ENCODE measurements around the gene CELSR1.

The CELSR1 gene

DNA sequence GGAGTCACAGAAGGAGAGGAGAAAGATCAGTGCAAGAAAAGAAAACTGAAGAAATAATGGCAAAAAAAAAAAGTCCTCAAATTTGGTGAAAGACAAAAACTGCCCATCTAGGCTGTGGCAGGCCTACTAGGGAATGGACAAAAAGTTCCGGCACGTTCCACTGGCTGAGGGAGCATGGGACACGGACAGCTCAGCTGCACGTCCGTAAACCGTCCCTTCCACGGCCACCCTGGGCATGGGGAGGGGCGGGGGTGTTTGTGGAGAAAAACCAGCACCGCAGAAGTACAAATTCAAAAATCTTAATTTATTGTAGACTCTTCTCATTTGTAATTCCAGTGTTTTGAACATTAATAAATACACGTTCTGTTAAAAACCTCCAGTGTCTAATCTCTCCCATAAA is 176.5 kb downstream of the CELSR1 start:
- no peak for FAIRE-seq

DNA sequence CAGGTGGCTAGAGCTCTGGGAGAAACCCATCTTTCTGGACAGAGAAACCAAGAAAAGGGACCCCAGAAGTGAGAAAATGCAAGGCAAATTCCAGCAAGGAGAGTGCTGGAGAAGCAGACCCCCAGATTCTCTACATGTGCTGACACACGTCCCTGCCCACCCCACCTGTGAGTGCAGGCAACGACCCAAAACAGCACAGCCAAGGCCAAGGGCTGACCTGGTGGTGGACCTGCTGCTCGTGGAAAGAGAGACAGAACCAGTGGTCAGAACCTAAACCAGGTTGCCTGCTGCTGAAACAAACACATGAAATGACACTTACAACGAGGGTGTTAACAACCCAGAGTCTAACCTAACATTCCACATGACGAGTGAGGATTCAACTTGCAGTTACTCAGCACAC is 177.3 kb downstream of the CELSR1 start:
- FAIRE-seq (no peak), DNase-seq (ENCODE audit: extremely low spot score, insufficient read length, low read depth) (no peak)

More for the DNA sequence above, 176.5 kb downstream of the CELSR1 start:
- no peak for DNase-seq (ENCODE audit: extremely low spot score, insufficient read length, low read depth)

DNA sequence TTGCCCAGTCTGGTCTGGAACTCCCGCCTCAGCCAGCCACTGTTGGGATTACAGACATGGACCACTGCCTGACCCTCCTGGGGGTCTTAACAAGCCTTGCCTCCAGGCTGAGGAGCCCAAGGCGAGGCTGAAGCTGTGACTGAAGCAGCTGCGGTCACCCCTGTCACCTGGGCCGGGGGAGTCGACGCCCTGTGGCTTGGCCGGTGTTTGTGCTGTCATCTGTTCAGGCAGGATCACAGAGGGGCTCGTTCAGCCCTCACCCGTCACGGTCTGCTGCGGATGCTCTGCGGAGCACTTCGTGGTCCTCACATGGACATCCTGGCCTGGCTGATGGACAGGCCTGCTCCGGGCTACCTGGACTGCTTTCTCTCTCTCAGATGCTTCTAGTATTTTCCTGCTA is 178.1 kb downstream of the CELSR1 start:
- DNase-seq (ENCODE audit: extremely low spot score, insufficient read length, low read depth) (no peak), FAIRE-seq (no peak)

DNA sequence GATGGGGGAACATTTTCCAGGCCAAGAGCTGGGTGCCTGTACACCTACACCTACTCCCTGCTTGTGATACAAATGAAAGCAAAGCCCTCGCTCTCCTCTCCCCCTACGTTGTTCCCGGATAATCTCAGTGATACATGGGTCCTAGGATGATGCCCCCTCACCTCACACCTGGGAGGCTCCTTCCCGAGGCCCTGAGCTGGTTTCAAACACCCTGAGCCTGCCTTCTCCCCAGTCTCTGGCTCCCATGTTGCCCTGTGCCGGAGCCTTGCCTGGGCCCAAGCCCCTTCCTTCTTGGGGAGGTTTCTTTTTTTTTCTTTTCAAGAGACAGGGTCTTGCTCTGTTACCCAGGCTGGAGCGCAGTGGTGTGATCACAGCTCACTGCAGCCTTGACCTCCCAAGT is 178.7 kb downstream of the CELSR1 start:
- no peak for DNase-seq (ENCODE audit: extremely low spot score, insufficient read length, low read depth)
- FAIRE-seq = no peak

DNA sequence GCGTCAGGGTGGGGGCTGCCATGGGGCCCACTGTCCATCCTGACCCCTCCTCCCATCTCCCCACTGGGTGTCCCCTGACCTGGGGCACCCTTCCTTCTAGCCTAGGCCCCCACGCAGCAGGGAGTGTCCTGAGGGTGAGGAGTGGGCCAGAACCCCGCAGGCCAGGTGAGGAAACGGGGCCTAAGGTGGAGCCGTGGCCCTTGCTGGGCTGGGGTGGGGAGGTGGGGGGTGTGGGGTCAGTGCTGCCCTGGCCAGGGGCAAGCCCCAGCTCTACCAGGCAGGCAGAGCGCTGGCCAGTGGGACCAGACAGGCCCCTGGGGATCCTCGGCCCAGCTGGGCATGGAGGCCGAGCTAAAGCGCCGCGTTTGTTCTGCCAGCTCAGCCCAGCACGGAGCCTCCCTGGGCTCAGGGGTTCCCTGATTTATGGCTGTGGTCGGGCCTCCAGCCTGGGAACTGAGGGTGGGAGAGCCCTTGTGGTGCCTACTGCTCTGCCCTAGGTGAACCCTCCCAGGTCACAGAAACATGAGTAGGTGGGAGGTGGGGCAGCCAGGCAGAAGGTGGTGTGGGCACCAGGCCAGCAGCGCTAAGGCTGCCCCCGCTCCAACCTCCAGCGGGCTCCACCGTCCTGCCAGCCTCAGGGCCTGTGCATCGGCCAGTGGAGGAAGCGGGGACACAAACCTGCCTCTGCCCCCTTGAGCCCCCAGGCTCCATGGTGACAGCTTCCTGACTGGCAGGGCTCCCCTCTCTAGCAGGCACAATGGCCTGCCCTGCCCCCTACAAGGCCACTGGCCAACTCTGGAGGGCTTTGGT is 179.5 kb downstream of the CELSR1 start:
- FAIRE-seq = no peak
- no peak for DNase-seq (ENCODE audit: extremely low spot score, insufficient read length, low read depth)

DNA sequence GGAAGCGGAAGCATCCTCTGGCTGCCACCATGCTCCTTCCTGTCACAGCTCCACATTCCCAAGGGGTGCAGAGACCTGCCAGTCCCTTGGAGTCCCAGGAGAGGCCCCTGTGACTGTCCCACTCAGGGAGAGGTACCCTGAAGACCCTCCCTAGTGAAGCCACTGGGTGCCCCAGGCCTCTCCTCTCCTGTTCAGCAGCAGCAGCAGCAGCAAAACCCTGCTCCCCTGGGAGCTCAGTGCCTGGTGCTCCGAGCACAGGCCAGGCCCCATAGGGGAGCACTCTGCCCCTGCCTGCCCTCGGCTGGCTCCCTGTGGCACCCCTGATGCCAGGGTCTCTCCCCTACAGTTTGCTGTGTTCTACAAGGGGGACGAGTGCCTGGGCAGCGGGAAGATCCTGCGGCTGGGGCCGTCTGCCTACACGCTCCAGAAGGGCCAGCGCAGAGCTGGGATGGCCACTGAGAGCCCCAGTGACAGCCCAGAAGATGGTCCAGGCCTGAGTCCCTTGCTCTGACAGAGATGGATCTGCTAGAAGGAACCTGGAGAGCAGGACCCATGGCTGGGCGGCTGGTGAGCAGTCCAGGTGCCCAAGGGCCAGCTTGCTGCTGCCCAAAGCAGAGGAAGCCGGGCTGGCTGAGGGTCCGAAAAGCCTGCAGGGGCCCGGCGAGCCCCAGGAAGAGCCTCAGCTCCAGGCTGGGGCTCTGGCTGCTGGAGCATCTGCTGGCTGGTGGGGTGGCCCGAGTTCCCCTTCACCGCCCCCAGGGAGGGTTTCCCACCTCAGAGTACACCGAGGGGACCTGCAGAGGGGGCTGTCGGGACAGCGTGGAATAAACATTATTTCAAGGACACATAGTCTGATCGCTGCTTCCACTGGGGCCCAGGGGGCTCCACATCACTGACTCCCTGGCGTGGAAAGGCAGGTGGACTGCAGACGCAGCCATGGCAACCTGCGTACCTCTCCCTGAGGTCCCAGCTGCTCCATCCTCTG is 180.6 kb downstream of the CELSR1 start:
- FAIRE-seq (no peak), DNase-seq (ENCODE audit: extremely low spot score, insufficient read length, low read depth) (no peak)

DNA sequence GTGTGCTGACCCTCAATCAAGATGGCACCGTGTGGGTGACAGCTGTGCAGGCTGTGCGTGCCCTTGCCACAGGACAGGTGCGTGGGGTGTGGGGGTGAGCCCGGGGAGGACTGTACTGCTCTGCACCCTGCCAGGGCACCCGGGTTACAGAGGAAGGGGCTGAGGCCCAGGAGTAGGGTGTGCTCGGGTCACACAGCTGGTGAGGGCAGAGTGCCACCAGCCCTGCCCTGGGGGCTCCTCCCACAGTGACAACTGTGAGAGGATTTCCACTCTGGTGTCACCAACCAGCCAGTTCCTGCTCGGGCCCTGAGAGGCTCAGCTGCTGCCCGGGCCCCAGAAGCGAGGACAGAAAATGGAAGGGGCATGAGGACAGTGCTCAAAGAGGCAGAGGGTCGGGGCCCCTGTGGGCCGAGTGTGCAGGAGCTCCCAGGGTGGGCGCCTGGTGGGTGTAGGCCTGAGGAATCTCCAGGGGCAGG is 181.4 kb downstream of the CELSR1 start:
- DNase-seq (ENCODE audit: extremely low spot score, insufficient read length, low read depth) = no peak
- FAIRE-seq = no peak

DNA sequence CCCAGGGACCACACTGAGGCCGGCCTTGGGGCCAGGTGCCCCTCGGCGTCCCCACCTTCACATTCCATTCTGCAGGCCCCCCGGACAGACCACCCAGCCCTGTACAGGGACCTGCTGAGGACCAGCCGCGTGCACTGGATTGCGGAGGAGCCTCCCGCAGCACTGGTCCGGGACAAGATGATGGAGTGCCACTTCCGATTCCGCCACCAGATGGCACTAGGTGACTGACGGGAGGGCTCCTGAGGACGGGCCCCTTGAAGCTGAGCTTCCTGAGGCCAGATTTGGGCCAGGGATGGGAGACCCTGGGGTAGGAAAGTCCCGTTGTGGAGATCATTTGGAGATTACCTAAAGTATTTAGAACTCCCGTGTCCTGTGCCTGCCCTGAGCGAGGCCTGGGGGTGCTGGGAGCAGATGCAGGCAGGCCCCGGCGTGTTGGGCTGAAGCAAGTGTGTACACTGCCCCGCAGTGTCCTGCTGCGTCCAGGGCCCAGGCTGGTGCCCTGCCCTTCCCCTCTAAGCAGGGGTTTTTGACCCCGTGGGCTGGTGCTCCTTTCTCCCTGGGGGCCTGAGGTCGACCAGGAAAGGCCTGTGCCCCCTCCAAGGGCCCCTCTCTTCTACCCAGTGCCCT is 181.9 kb downstream of the CELSR1 start:
- peak; percentile 45 for DNase-seq (ENCODE audit: extremely low spot score, insufficient read length, low read depth)
- peak; percentile 42 for FAIRE-seq

DNA sequence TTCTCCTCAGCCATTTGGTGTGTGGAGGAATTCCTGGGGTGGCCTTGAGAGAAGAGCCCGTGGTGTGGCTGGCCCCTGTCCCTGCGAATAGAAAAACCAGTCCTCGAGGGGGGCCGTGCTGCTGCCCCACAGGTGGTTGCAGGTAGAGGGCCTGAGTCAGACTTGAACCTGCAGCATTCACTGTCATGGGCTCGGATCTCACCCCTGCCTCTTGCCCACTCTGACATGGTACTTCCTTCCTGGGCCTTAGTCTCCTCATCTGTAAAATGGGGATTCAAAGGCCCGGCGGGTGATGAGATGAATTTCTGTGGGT is 182.5 kb downstream of the CELSR1 start:
- FAIRE-seq (no peak), DNase-seq (ENCODE audit: extremely low spot score, insufficient read length, low read depth) (no peak)

DNA sequence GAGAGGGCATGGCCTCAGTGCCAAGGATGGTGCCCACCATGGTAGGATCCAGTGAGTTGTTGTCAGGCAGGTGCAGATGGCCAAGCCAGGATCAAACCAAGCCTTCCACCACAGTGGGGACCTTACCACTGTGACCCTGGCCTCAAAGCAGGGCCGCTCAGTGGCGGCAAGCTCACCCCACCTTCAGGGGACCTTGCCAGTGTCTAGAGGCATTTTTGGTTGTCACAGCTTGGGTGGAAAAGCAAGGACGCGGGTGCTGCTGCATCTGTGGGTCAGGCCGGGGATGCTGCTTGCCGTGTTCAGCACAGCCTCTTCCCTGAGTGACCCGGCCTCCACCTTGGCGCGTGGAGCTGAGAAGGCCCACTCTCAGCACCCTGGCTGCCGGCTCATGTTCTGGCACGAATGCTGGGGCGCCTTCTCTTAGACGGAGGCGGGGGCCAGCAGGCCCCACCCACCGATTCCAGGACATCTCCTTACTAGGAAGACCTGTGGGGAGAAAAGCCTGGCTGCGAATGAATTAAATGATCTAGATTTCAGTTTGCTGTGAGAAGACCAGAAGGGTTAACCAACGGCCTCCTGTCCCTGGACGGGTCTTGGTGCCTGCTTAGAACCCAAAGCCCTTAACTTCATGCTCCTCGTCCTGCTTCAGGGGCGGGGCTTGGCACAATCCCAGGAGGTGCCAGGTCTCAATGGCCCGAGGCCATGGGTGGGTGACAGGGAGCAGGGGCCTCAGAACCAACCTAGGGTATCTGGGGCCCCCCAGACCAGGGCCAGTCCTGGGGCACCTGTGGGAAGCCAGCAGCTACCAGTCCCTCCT is 183.0 kb downstream of the CELSR1 start:
- no peak for DNase-seq (ENCODE audit: extremely low spot score, insufficient read length, low read depth)
- FAIRE-seq = no peak

DNA sequence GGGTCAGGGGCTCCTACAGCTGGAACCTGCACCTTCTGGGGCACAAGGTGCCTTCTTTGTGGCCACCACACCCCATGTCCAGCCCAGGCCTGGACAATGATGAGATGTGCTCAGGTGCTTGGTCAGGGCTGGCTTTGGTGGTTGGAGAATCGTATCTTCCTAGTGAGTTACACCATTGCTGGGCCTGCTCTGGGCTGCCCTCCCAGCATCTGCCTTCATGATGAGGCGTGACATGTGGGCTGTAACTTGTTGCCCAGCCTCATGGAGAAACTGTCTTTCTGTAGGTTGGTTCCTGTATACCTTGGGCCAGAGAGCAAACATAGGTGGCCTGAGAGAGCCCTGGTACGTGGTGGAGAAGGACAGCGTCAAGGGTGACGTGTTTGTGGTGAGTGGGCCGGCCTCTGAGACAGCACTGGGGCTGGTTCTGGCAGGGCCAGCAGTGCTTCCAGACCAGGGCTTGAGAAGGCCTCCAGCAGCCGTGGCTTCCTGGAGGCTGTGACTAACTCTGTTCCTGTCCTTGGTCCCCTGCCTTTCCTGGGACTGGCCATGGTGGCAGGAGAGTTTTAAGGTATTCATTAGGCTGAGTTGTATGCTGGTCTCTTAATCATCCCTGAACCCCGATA is 183.8 kb downstream of the CELSR1 start:
- no peak for FAIRE-seq
- no peak for DNase-seq (ENCODE audit: extremely low spot score, insufficient read length, low read depth)

DNA sequence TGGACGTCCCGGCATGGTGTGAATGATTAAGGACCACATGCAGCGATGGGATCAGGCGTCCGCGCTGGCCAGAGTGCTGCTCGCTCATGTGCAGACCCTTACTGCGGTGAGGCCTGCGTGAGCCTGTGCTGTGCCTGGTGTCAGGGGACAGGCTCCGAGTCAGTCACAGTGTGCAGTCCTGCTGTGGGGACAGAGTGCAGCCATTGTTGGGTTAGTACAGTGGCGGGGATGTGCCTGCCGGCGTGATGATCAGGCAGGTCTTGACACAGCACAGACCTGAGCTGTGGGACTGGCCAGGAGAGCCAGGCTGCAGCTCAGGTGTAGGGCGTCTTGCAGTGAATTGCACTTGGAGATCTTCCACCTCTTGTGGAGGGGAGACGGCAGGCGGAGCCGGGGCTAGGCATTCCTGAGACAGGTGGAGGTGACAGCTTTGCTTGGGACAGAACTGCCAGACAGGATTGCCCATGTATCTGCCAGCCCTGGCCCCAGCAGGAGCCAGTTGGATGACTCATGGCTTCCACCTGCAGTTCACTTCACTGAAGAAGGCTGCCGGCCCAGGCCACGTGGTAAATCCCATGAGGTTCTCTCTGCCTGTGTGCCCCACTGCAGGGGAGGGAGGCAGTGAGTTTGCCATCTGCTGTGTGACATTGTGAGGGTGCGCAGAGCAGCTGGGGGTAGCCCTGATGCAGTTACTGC is 184.6 kb downstream of the CELSR1 start:
- FAIRE-seq (no peak), DNase-seq (ENCODE audit: extremely low spot score, insufficient read length, low read depth) (no peak)

DNA sequence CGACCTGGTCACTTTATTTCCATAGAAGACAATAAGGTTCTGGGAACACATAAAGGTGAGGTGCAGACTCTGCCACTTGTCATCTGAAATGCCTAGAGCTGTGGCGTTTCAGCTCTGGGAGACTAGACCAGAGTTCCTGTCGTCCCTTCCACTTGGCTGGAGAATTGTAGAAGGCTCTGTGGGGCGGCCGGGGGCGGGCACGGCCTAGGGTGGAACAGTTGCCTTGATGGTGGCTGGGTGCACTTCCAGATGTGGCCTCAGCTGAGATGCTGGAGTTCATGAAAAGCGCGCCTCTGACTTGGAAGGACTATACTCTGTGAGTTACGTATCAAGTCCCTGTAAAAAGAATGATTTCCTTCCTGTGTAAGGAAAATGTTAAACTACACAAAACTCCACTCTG is 185.1 kb downstream of the CELSR1 start:
- DNase-seq (ENCODE audit: extremely low spot score, insufficient read length, low read depth) (no peak), FAIRE-seq (no peak)

DNA sequence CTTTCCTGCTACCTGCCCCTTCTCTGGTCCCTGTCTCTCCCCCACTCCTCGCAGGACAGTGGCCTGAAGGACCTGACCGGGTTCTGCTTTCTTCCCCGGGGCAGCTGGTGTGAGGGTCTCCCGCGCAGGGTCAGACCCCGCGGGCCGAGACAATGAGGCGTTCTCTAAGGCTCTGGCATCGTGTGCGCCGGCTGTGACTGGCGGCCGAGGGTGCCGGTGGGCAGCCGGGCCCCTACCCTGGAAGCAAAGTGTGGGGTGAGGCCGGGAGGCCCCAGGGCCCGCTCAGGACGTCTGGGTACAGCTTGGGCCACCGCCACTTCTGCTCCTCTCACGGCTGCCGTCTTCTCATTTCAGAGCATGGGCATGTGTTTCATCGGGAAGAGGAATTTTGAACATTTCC is 185.7 kb downstream of the CELSR1 start:
- DNase-seq (ENCODE audit: extremely low spot score, insufficient read length, low read depth) (no peak), FAIRE-seq (no peak)

DNA sequence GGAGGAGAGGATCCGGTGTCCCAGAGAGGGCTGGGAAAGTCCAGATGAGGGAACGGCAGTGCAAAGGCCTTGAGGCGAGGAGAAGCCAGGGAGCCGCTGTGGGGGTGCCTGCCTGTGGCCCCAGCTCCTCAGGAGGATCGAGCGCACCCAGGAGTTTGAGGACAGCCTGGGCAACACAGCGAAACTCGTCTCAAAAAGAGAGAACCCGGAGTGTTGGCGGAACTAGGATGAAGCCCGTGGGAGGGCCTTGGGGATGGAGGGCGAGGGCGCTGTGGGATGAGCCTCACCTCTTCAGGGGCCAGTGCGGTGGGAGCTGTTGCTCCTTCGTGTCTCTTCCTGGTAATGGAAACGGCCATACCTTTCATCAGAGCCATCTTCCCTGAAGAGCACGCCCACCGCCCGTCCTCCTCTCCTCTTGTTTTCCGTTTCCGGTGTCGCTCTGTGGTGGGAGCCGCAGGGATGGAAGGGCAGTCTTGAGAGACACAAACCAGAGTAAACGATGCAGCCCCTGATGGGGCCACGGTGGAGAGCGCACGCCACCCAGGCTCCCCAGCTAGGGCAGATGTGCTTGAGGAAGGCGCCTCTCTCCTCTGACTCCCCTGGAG is 186.2 kb downstream of the CELSR1 start:
- no peak for FAIRE-seq
- DNase-seq (ENCODE audit: extremely low spot score, insufficient read length, low read depth) = no peak

DNA sequence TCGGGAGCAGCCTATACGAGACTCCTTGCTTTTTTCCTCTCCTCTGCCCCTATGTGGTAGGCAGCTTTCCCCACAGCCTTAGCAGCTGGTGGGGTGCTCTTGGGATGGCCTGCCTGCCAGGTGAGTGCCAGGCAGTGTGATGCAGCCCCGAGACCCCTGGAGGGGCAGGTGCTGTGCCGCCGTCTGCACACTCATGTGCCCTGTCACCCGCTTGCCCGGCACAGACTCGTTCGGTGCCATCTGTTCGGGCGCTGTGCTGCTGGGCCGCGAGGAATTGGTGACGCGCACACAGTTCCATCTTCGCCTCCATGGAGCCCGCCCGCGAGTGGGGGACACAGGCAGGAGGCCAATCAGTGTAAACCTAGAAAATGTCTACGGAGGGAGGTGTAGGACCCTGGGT is 186.8 kb downstream of the CELSR1 start:
- no peak for FAIRE-seq
- DNase-seq (ENCODE audit: extremely low spot score, insufficient read length, low read depth) = no peak

DNA sequence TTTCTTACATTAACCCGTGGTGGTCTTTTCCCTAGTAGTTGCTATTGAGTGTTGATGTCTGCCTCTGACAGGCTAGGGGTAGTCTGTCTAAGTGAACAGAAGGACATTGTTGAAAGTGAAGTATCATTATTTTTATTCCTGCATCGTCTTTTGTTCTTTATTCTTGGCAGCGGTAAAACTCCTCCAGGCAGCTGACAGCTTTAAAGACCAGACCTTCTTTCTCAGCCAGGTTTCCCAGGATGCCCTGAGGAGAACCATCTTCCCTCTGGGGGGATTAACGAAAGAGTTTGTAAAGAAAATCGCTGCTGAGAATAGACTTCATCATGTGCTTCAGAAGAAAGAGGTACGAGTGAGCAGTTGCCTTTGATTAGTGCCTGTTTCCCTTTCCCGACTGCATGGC is 187.3 kb downstream of the CELSR1 start:
- DNase-seq (ENCODE audit: extremely low spot score, insufficient read length, low read depth) (no peak), FAIRE-seq (no peak)

DNA sequence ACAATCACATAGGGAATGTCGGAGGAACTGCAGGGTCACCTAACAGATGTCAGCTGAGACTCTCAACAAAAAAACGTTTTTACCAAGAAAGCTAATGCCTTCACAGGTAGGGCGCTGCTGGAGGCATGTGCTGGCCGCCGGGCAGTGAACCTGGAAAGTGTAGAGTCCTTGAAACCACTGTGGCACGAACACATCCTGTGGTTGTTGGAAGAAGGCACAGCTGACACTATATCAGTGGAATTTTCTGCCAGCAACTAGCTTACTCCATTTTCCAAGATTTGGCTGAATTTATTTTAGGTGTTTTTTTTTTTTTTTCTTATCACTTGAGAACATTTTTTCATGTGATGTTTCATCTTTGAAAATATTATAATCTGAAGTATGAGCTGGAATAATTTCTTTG is 187.7 kb downstream of the CELSR1 start:
- FAIRE-seq (no peak), DNase-seq (ENCODE audit: extremely low spot score, insufficient read length, low read depth) (no peak)

DNA sequence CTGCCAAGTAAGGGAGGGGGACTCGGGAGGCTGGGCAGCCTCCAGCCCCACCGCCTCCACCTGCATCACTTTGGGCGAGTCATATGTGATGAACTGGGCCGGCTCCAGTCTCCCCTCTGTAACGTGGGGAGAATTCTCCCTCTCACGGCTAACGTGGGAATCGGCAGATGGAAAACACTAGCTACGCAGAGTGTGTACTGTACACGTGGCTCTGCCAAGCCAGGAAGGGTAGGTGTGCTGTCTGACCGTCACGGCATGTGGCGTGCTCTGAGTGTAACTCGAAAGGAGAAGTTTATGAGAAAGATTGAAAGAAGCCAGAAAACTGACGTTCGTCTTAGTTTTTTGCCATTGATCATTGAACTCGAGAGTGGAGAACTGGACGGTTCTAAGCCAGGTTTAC is 188.2 kb downstream of the CELSR1 start:
- no peak for DNase-seq (ENCODE audit: extremely low spot score, insufficient read length, low read depth)
- no peak for FAIRE-seq
